Smooth muscle cell (in vitro differentiated cells): Measurements from ENCODE around the gene CT47C1. TPM values are rescaled to one million over a fixed set of nuclear protein-coding genes. Genes with fewer than 3 reads are reported as not detected.
"Not testable (repeated sequence)": the region's sequence is repeated elsewhere in the genome, so short reads cannot be mapped to it uniquely, and the experiment has no call there.

ENCODE experiments used
- DNase-seq: peaks from one replicate; lab custom pipeline; 2025; ENCODE audit not compliant: unreplicated experiment; lab: John Stamatoyannopoulos, UW
- H2AFZ ChIP-seq: fragments of 200-600 bp; sonication (generic); 2 replicates; pipeline ENCODE4 v1.6.0; 2016; ENCODE audit warnings: antibody characterized with exemption, low read depth, mild to moderate bottlenecking
- H3F3A ChIP-seq: fragments of 200-600 bp; sonication (generic); 2 replicates; pipeline ENCODE4 v1.6.0; 2017; ENCODE audit warnings: antibody characterized with exemption, low read depth
- H3K27ac ChIP-seq: fragments of 200-600 bp; sonication (generic); 2 replicates; pipeline ENCODE4 v1.5.1; 2016; ENCODE audit warnings: low read depth, mild to moderate bottlenecking
- H3K27me3 ChIP-seq: fragments of 200-600 bp; sonication (generic); 2 replicates; pipeline ENCODE4 v1.6.1; 2016; ENCODE audit warnings: low read depth, mild to moderate bottlenecking
- H3K36me3 ChIP-seq: fragments of 200-600 bp; sonication (generic); 2 replicates; pipeline ENCODE4 v1.5.1; 2016; ENCODE audit warnings: low read depth
- H3K4me1 ChIP-seq: fragments of 200-600 bp; sonication (generic); 2 replicates; pipeline ENCODE4 v1.5.1; 2016; ENCODE audit warnings: low read depth
- H3K4me2 ChIP-seq: fragments of 200-600 bp; sonication (generic); 2 replicates; pipeline ENCODE4 v1.6.0; 2016; ENCODE audit warnings: mild to moderate bottlenecking
- H3K4me3 ChIP-seq: fragments of 200-600 bp; sonication (generic); 2 replicates; pipeline ENCODE4 v1.5.1; 2016; ENCODE audit warnings: mild to moderate bottlenecking
- H3K79me2 ChIP-seq: fragments of 200-600 bp; sonication (generic); 2 replicates; pipeline ENCODE4 v1.6.0; 2016; ENCODE audit warnings: low read depth, mild to moderate bottlenecking
- H3K9ac ChIP-seq: fragments of 200-600 bp; sonication (generic); 2 replicates; pipeline ENCODE4 v1.6.0; 2016; ENCODE audit warnings: low read depth
- H3K9me3 ChIP-seq: fragments of 200-600 bp; sonication (generic); replicated peaks from 2 replicates; pipeline ENCODE4 v1.5.1; 2016; ENCODE audit warnings: low read depth
- H4K20me1 ChIP-seq: fragments of 200-600 bp; sonication (generic); 2 replicates; pipeline ENCODE4 v1.6.0; 2016; ENCODE audit warnings: low read depth
- CTCF ChIP-seq: fragments of 200-600 bp; sonication (generic); IDR thresholded peaks from 2 replicates; pipeline ENCODE4 v1.5.1; 2017; ENCODE audit warnings: borderline replicate concordance, mild to moderate bottlenecking, antibody characterized with exemption; ENCODE audit not compliant: insufficient read depth, poor library complexity, severe bottlenecking
- WGBS: methylation state at CpG from one replicate; pipeline ENCODE4 v1.1.7; 2016; ENCODE audit warnings: low lambda C conversion rate; 5-methylcytosine and 5-hydroxymethylcytosine counted together
- polyA plus RNA-seq: library from polyadenylated mRNA; unstranded; fragments of >200 nt; fragmentation: Nextera tagmentation; extraction: Ambion mirVana; gene quantifications from 2 replicates; pipeline ENCODE4 v1.2.1, GENCODE V29; 2016
- total RNA-seq: library from RNA; depleted of rRNA; stranded (reverse); fragments of >200 nt; gene quantifications from 2 replicates; pipeline ENCODE4 v1.2.3, GENCODE V29; 2014

The CT47C1 gene
- total RNA-seq, result not detected in 2 replicates
- polyA plus RNA-seq, result not detected in 2 replicates

GRCh38 chrX:119072744-119073143, at the start of gene CT47C1:
Gene CT47C1 (plus strand): TSS chrX:119072993. CDS start chrX:119073226, 233 bp downstream.
- H3K4me3 ChIP-seq, result no peak within 1 kb of the TSS
- 92% methylated on average over 6 of the region's 6 CpGs for WGBS
- TF ChIP-seq CTCF, result no peak
- no peaks in the 10 kb centered on the region for H3F3A ChIP-seq
- H3K79me2 ChIP-seq, result no peaks in the 10 kb centered on the region
- H3K4me1 ChIP-seq, result no peaks in the 10 kb centered on the region
- no peak within 1 kb of the TSS for H3K4me2 ChIP-seq
- no peaks in the 10 kb centered on the region for H4K20me1 ChIP-seq
- H3K9ac ChIP-seq, result no peak within 1 kb of the TSS
- no peak within 1 kb of the TSS for H2AFZ ChIP-seq
- peaks cover 5% of the 10 kb centered on the region for H3K27me3 ChIP-seq
- no peak for DNase-seq
- no peaks in the 10 kb centered on the region for H3K36me3 ChIP-seq
- peaks cover 3% of the 10 kb centered on the region for H3K9me3 ChIP-seq
- no peak within 1 kb of the TSS for H3K27ac ChIP-seq

GRCh38 chrX:119025900-119026299, 46.9 kb upstream of the CT47C1 start:
- H3F3A ChIP-seq, result no peaks in the 10 kb centered on the region
- no peak overlapping the region for H3K9ac ChIP-seq
- no peaks in the 10 kb centered on the region for H3K79me2 ChIP-seq
- H3K4me1 ChIP-seq, result no peaks in the 10 kb centered on the region
- no peak overlapping the region for H2AFZ ChIP-seq
- 91% methylated on average over 5 of the region's 5 CpGs for WGBS
- H3K27me3 ChIP-seq, result no peaks in the 10 kb centered on the region
- no peaks in the 10 kb centered on the region for H4K20me1 ChIP-seq
- H3K36me3 ChIP-seq, result no peaks in the 10 kb centered on the region
- H3K4me3 ChIP-seq, result no peak overlapping the region
- no peak overlapping the region for H3K4me2 ChIP-seq
- no peak for TF ChIP-seq CTCF
- DNase-seq, result no peak
- no peaks in the 10 kb centered on the region for H3K9me3 ChIP-seq
- H3K27ac ChIP-seq, result no peak overlapping the region

- H3K9ac ChIP-seq, H3F3A ChIP-seq, H4K20me1 ChIP-seq, H3K79me2 ChIP-seq, H3K36me3 ChIP-seq, H2AFZ ChIP-seq, H3K4me3 ChIP-seq, H3K27ac ChIP-seq, H3K4me2 ChIP-seq, DNase-seq, H3K4me1 ChIP-seq, H3K9me3 ChIP-seq, H3K27me3 ChIP-seq: not testable (repeated sequence)
- WGBS, result 79% methylated on average over 2 of the region's 2 CpGs
These were observed 46.4 kb upstream of the CT47C1 start for GRCh38 chrX:119026344-119026743.

GRCh38 chrX:119027960-119028732, 44.6 kb upstream of the CT47C1 start:
- not testable (repeated sequence) for H2AFZ ChIP-seq, H3K4me2 ChIP-seq, H3K79me2 ChIP-seq, H3K36me3 ChIP-seq, DNase-seq, H3K4me1 ChIP-seq, H3K9me3 ChIP-seq, H4K20me1 ChIP-seq, H3K4me3 ChIP-seq, H3F3A ChIP-seq, H3K27ac ChIP-seq, H3K9ac ChIP-seq, H3K27me3 ChIP-seq
- WGBS, result 88% methylated on average over 28 of the region's 28 CpGs
